Gastroesophageal sphincter (tissue), 4 donors: ENCODE data around the gene TMEM167B. TPM values are rescaled to one million over a fixed set of nuclear protein-coding genes. Genes with fewer than 3 reads are reported as not detected.

ENCODE experiments used
- ATAC-seq: fragments of 150-250 bp; one replicate; pipeline ENCODE4 v1.9.1; 2016; ENCODE audit warnings: mild to moderate bottlenecking, moderate library complexity
- H3K27ac ChIP-seq, 4 donors: fragments of 200-600 bp; sonication (generic) in 3 of 4; 1 replicate in 3 of 4; 2 replicates in 1 of 4; pipeline ENCODE4 v1.5.1; 2016 to 2019
- H3K27me3 ChIP-seq: fragments of 200-600 bp; sonication (generic); one replicate; pipeline ENCODE4 v1.5.1; 2019
- H3K36me3 ChIP-seq, 2 donors: fragments of 200-600 bp; sonication (generic); one replicate each; pipeline ENCODE4 v1.5.1; 2019; ENCODE audit warnings: control low read depth in 1 of 2
- H3K4me1 ChIP-seq, 3 donors: fragments of 200-600 bp; sonication (generic); 1 replicate in 2 of 3; 2 replicates in 1 of 3; pipeline ENCODE4 v1.5.1; 2016 to 2019; ENCODE audit warnings: control low read depth in 2 of 3
- H3K4me3 ChIP-seq, 2 donors: fragments of 200-600 bp; sonication (generic); one replicate each; pipeline ENCODE4 v1.5.1; 2019; ENCODE audit warnings: mild to moderate bottlenecking in 1 of 2, moderate library complexity in 1 of 2
- H3K9me3 ChIP-seq, 3 donors: fragments of 200-600 bp; sonication (generic); one replicate each; pipeline ENCODE4 v1.5.1; 2017 to 2019; ENCODE audit warnings: control low read depth in 2 of 3
- EP300 ChIP-seq: sonication (generic); formaldehyde crosslinking; IDR thresholded peaks from one replicate; pipeline ENCODE4 v1.6.1; 2017; ENCODE audit warnings: antibody characterized with exemption, mild to moderate bottlenecking
- POLR2A ChIP-seq, 2 donors: fragments of 450-650 bp; IDR thresholded peaks; one replicate each; pipeline ENCODE4 v1.6.1; 2017; ENCODE audit warnings: antibody characterized with exemption in 2 of 2, mild to moderate bottlenecking in 2 of 2, moderate library complexity in 1 of 2
- POLR2AphosphoS5 ChIP-seq: sonication (generic); formaldehyde crosslinking; IDR thresholded peaks from one replicate; pipeline ENCODE4 v1.6.1; 2017; ENCODE audit warnings: antibody characterized with exemption
- WGBS, 2 donors: methylation state at CpG; one replicate each; pipeline ENCODE4 v1.1.5; 2018; ENCODE audit warnings: low coverage in 1 of 2; 5-methylcytosine and 5-hydroxymethylcytosine counted together
- total RNA-seq, 4 donors: library from RNA; depleted of rRNA; stranded (reverse); fragments of >200 nt; gene quantifications; one replicate each; pipeline ENCODE4 v1.1.0, GENCODE V29; 2016
- TF ChIP-seq, protein P1 (sequence below), 4 experiments: fragments of 200-600 bp in 2 of 4; fragments of 450-650 bp in 2 of 4; sonication (generic) in 1 of 4; IDR thresholded peaks; one replicate each; pipeline ENCODE4 v1.5.1; 2017 to 2019; ENCODE audit warnings: antibody characterized with exemption in 4 of 4, mild to moderate bottlenecking in 2 of 4, moderate library complexity in 2 of 4

The TMEM167B gene
- total RNA-seq, 4 donors from 2014 or later, result 29.3 to 42.3 (median 31.7) TPM

DNA sequence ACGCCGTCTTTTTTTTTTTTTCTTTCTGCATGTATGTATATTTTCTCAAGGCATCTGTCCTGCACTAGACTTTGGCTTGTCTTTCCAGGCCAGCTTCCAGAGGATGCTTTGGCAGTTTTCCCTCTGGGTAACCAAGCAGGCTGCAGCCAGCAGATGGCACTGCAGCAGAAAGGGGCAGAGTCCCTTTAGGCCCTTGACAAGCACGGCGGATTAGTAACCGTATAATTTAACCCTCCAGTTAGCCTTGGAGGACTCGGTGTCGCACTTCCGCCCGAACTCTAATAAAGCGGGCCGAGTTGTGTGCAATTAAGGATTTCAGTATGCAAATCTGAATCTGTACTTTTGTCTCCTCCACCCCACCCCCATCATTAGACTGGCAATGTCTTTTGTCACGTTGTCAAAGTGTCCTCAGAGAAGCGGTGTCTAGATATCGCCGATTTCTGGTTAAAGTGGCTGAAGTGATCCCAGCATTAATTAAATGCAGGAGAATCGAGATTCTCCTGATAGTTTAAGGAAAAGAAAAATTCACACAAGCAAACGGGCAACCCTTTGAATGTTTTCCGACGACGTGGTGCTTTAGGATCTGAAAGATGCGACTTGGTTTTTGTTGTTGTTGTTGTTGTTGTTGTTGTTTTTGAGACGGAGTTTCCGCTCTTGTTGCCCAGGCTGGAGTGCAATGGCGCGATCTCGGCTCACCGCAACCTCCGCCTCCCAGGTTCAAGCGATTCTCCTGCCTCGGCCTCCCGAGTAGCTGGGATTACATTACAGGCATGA lies 1.1 kb upstream of the TMEM167B start:
- Histone ChIP-seq H3K27me3 (no peaks in the 10 kb centered on the region), H3K4me1 (peaks cover 6 to 51% (median 8%) of the 10 kb centered on the region in 3 donors), H3K4me3 (peak overlapping the region in 1 of 2 donors; percentile 83), H3K27ac (peak overlapping the region; percentile 95 to 99 (median 98)), H3K9me3 (no peaks in the 10 kb centered on the region), H3K36me3 (peaks cover 0 to 16% of the 10 kb centered on the region in 2 donors)
- WGBS, 2 donors, result 65 to 69% methylated on average over 17 to 31 of the region's 31 CpGs
- TF ChIP-seq, protein P1, sequence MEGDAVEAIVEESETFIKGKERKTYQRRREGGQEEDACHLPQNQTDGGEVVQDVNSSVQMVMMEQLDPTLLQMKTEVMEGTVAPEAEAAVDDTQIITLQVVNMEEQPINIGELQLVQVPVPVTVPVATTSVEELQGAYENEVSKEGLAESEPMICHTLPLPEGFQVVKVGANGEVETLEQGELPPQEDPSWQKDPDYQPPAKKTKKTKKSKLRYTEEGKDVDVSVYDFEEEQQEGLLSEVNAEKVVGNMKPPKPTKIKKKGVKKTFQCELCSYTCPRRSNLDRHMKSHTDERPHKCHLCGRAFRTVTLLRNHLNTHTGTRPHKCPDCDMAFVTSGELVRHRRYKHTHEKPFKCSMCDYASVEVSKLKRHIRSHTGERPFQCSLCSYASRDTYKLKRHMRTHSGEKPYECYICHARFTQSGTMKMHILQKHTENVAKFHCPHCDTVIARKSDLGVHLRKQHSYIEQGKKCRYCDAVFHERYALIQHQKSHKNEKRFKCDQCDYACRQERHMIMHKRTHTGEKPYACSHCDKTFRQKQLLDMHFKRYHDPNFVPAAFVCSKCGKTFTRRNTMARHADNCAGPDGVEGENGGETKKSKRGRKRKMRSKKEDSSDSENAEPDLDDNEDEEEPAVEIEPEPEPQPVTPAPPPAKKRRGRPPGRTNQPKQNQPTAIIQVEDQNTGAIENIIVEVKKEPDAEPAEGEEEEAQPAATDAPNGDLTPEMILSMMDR (IDR thresholded peaks at IDR 0.05), result peak in 3 of 4 experiments; percentile 28 to 75 (median 60)
- no peak for TF ChIP-seq POLR2AphosphoS5
- ATAC-seq, result no peak

DNA sequence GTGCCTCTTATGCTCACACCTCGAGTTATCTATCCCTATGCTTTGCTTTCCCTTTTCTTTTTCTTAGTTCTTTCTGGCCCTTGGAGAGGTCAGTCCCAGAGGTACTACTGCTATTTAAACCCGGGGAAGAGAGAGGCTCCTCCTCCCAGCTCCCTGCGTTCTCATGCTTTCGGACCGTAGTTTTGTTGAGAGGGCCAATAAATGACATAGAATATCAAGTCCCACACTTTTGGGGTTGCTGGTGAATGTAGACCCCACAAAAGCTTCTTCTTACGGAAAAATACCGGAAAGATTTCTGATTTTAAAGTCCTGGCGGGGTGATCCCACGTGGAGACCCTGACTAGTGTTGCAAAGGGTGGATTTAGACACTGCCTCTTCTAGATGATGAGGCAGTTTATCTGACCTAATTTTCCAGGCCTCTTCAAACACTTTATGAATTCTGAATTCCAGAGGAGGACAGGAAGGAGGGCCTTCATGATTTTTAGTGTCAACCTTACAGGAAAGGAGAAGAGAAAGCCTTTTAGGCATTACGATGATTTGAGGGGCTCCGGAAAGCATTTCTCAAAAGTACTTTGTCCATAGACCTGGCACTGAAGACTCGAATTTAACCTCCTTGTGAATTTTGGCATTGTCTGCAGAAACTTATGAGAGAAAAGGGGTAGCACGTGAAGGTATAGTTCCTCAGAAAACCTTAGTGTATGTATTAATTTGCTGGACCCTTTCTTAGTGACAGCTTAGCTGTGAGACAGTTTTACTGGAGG lies 694 bp downstream of the TMEM167B start:
- Histone ChIP-seq H3K27me3 (no peaks in the 10 kb centered on the region), H3K9me3 (no peaks in the 10 kb centered on the region), H3K4me3 (peak overlapping the region; percentile 83 to 86), H3K27ac (peak overlapping the region; percentile 95 to 99 (median 98)), H3K4me1 (peaks cover 6 to 64% (median 8%) of the 10 kb centered on the region in 3 donors), H3K36me3 (peaks cover 0 to 28% of the 10 kb centered on the region in 2 donors)
- peak; percentile 73 for ATAC-seq
- WGBS, 2 donors, result 1% methylated on average over 9 of the region's 13 CpGs
- TF ChIP-seq POLR2A (IDR thresholded peaks at IDR 0.05) (no peak), POLR2AphosphoS5 (no peak), EP300 (no peak)
- TF ChIP-seq, protein P1 (IDR thresholded peaks at IDR 0.05), result no peak

DNA sequence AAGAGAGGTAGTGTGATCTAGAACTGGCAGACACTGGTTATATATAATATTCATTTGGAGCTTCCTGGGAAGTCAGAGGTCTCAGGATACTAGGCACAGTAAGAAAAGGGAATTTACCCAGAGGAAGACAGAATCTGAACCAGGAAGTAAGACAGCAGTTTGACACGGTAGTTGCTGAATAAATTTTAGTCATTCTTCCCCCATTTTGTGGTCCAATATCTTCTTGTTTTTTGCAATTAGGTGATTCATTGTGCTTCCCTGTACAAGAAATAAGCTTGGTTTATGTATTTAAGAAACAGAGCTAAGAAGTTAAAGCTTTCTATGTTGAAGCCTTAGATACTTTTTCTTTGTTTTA lies 1.3 kb downstream of the TMEM167B start:
- Histone ChIP-seq H3K27ac (peak overlapping the region; percentile 95 to 99 (median 98)), H3K4me1 (peaks cover 6 to 69% (median 8%) of the 10 kb centered on the region in 3 donors), H3K27me3 (no peaks in the 10 kb centered on the region), H3K36me3 (peaks cover 0 to 33% of the 10 kb centered on the region in 2 donors), H3K4me3 (peak overlapping the region; percentile 83 to 86), H3K9me3 (no peaks in the 10 kb centered on the region)
- TF ChIP-seq POLR2AphosphoS5 (no peak), EP300 (no peak), POLR2A (IDR thresholded peaks at IDR 0.05) (no peak)
- TF ChIP-seq, protein P1 (IDR thresholded peaks at IDR 0.05), result no peak
- no peak for ATAC-seq
- WGBS, 2 donors, result 0 to 13% methylated on average over 1 of the region's 1 CpG

DNA sequence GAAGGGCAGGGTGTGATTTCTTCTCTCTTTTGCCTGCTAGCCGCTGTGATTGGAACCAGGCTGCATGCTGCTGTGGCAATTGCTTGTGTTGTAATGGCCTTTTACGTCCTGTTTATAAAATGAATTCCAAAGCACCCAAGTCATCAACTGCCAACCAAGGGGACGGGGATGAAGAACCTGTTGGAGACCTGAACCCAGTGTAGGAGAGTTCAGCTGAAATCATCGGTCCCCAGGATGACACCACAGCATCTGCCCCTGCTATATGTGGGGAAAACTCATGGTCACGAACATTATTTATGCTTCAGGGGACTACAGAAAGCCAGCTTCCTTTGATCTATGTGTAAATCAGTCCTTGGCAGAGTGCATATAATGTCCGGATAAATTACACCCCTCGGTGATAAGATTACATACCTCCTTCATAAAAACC lies 3.8 kb downstream of the TMEM167B start:
- Histone ChIP-seq H3K27ac (peak overlapping the region; percentile 22 to 97 (median 75)), H3K4me3 (no peak overlapping the region), H3K9me3 (no peaks in the 10 kb centered on the region), H3K4me1 (peaks cover 6 to 62% (median 9%) of the 10 kb centered on the region in 3 donors), H3K36me3 (peaks cover 0 to 35% of the 10 kb centered on the region in 2 donors), H3K27me3 (no peaks in the 10 kb centered on the region)
- ATAC-seq, result no peak
- WGBS, 2 donors, result 34 to 53% methylated on average over 6 to 7 of the region's 7 CpGs
- TF ChIP-seq POLR2A (IDR thresholded peaks at IDR 0.05), result no peak
- peak; percentile 84 for TF ChIP-seq POLR2AphosphoS5

DNA sequence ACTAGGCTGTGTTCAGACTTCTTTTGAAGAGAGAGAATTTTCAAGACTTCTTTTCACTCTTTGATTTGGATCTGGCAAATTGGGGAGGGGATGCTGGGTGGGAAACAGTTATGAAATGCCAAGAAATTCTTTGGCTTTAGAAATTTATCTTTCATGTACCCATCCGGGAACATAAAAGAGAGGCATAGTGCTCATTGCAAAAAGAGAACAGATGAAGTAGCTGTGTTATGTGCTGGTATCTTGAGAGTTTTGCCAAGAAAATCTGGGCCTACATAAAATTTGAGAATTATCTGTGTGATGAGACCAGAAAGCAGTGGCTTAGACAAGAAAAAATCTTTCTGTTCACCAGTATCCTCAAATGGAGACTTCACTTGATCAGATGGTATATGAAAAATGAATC lies 4.3 kb downstream of the TMEM167B start:
- H3K27ac ChIP-seq, result peak overlapping the region; percentile 22 to 97 (median 75)
- H3K4me1 ChIP-seq, result peaks cover 6 to 62% (median 13%) of the 10 kb centered on the region in 3 donors
- peaks cover 0 to 35% of the 10 kb centered on the region in 2 donors for H3K36me3 ChIP-seq
- no peaks in the 10 kb centered on the region for H3K27me3 ChIP-seq
- no peak overlapping the region for H3K4me3 ChIP-seq
- no peaks in the 10 kb centered on the region for H3K9me3 ChIP-seq
- ATAC-seq, result no peak
- WGBS, 2 donors, result 67 to 74% methylated on average over 1 of the region's 1 CpG
- TF ChIP-seq, protein P1 (IDR thresholded peaks at IDR 0.05), result no peak
- TF ChIP-seq EP300 (no peak), POLR2A (IDR thresholded peaks at IDR 0.05) (no peak), POLR2AphosphoS5 (no peak)
